Kasumi-1 (cell line): Measurements from ENCODE around the gene TBC1D3C.
"Not testable (repeated sequence)": the region's sequence is repeated elsewhere in the genome, so short reads cannot be mapped to it uniquely, and the experiment has no call there.

Experiments
- DNase-seq, 2 experiments: peaks; one replicate each; lab custom pipeline; 2025; lab: John Stamatoyannopoulos, UW

TBC1D3C gene

DNA sequence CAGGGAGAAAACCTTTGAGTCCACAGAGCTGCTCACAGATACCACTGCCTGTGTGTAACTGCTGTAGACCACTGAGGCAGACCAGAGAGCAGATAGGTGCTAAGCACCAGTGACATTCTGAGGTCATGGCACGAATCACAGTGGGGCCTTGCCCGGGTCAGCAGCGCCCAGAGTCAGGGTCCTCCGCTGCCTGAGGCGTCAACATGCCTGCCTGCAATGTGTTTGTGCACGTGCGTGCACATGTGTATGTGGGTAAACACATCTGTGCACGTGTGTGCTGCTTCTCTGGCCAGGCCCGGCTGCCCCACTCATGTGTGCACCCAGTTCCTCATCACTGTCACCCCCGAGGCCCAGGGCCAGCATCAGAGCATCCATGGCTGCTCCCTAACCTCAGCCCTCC is at the start of gene TBC1D3C:
TSS of gene TBC1D3C (minus strand) at position 101 of the 400 bp plus-strand sequence. CDS start 1,568 bp downstream, outside the sequence.
- DNase-seq = not testable (repeated sequence)

GRCh38 chr17:38099262-38099661 is 30.8 kb upstream of the TBC1D3C start:
- DNase-seq = not testable (repeated sequence)

GRCh38 chr17:38094059-38094694 is 25.7 kb upstream of the TBC1D3C start:
- not testable (repeated sequence) for DNase-seq

- DNase-seq = not testable (repeated sequence)
Measured at GRCh38 chr17:38088120-38088519, 19.7 kb upstream of the TBC1D3C start.

- not testable (repeated sequence) for DNase-seq
Measured at GRCh38 chr17:38087344-38087743, 18.9 kb upstream of the TBC1D3C start.
